Esophagus squamous epithelium (tissue), 5 donors: ENCODE results near the gene WDHD1. TPM values are rescaled to one million over a fixed set of nuclear protein-coding genes. Genes with fewer than 3 reads are reported as not detected.
"Not testable (repeated sequence)": the region's sequence is repeated elsewhere in the genome, so short reads cannot be mapped to it uniquely, and the experiment has no call there.

Experiments used
- DNase-seq: peaks from one replicate; lab custom pipeline; 2025; lab: John Stamatoyannopoulos, UW
- H3K27ac ChIP-seq, 4 donors: fragments of 200-600 bp; sonication (generic); one replicate each; pipeline ENCODE4 v1.5.1; 2016 to 2019; ENCODE audit warnings: mild to moderate bottlenecking in 1 of 4
- H3K27me3 ChIP-seq, 4 donors: fragments of 200-600 bp; sonication (generic); 1 replicate in 3 of 4; 2 replicates in 1 of 4; pipeline versions ENCODE4 v1.5.1 to v1.6.0; 2017 to 2021; ENCODE audit warnings: antibody characterized with exemption in 1 of 4
- H3K36me3 ChIP-seq, 3 donors: fragments of 200-600 bp; sonication (generic); one replicate each; pipeline ENCODE4 v1.5.1; 2016 to 2019
- H3K4me1 ChIP-seq, 3 donors: fragments of 200-600 bp; sonication (generic); one replicate each; pipeline ENCODE4 v1.5.1; 2017 to 2019
- H3K4me3 ChIP-seq, 4 donors: fragments of 200-600 bp; sonication (generic); 1 replicate in 3 of 4; 2 replicates in 1 of 4; pipeline ENCODE4 v1.5.1; 2016 to 2019; ENCODE audit warnings: mild to moderate bottlenecking in 2 of 4, moderate library complexity in 1 of 4
- H3K9me3 ChIP-seq, 3 donors: fragments of 200-600 bp; sonication (generic); one replicate each; pipeline ENCODE4 v1.5.1; 2016 to 2019
- CTCF ChIP-seq, 6 experiments: fragments of 450-650 bp in 4 of 6; fragments of 200-600 bp in 2 of 6; sonication (generic) in 2 of 6; IDR thresholded peaks; one replicate each; pipeline ENCODE4 v1.5.1; 2016 to 2019; ENCODE audit warnings: antibody characterized with exemption in 6 of 6, mild to moderate bottlenecking in 4 of 6, moderate library complexity in 4 of 6
- POLR2A ChIP-seq, 4 donors: fragments of 450-650 bp; IDR thresholded peaks; one replicate each; pipeline ENCODE4 v1.6.1; 2017; ENCODE audit warnings: antibody characterized with exemption in 4 of 4, mild to moderate bottlenecking in 4 of 4, moderate library complexity in 3 of 4
- WGBS, 2 donors: methylation state at CpG; one replicate each; pipeline ENCODE4 v1.1.5; 2018; 5-methylcytosine and 5-hydroxymethylcytosine counted together
- intact Hi-C: fragments of 100-400 bp; cut with DNase I; formaldehyde crosslinking; loops from one replicate; pipeline ENCODE4 v1.15.0; 2022
- total RNA-seq, 4 donors: library from RNA; depleted of rRNA; stranded (reverse); fragments of >200 nt; gene quantifications; one replicate each; pipeline ENCODE4 v1.1.0, GENCODE V29; 2016
- donor health status: DM: yes; HTN: yes; CAD: no.

WDHD1 gene
- total RNA-seq, 4 donors from 2014 or later = 0.80 to 7.0 (median 5.0) TPM

- no peak for TF ChIP-seq CTCF (IDR thresholded peaks at IDR 0.05)
- TF ChIP-seq POLR2A (IDR thresholded peaks at IDR 0.05) = no peak
- H3K27ac ChIP-seq = no peak overlapping the region
- intact Hi-C loops = no loop called here
- H3K4me1 ChIP-seq = no peaks in the 10 kb centered on the region
- H3K27me3 ChIP-seq = no peaks in the 10 kb centered on the region
- 92 to 97% methylated on average over 4 of the region's 4 CpGs for WGBS, 2 donors
- peaks cover 0 to 13% (median 0%) of the 10 kb centered on the region in 3 donors for H3K36me3 ChIP-seq
- H3K4me3 ChIP-seq = no peak overlapping the region
- DNase-seq = no peak
- no peaks in the 10 kb centered on the region for H3K9me3 ChIP-seq
Measured at GRCh38 chr14:54967496-54967895, 59.4 kb downstream of the WDHD1 start.

GRCh38 chr14:54955143-54955542 is 71.8 kb downstream of the WDHD1 start:
- Histone ChIP-seq H3K36me3 (peaks cover 0 to 19% (median 0%) of the 10 kb centered on the region in 3 donors), H3K27ac (no peak overlapping the region), H3K4me3 (no peak overlapping the region), H3K27me3 (no peaks in the 10 kb centered on the region), H3K4me1 (no peaks in the 10 kb centered on the region), H3K9me3 (no peaks in the 10 kb centered on the region)
- TF ChIP-seq CTCF (IDR thresholded peaks at IDR 0.05) = no peak
- TF ChIP-seq POLR2A (IDR thresholded peaks at IDR 0.05) = no peak
- intact Hi-C loops = no loop called here
- DNase-seq = no peak

- DNase-seq, H3K27me3 ChIP-seq, H3K9me3 ChIP-seq, H3K4me3 ChIP-seq, intact Hi-C loops, H3K27ac ChIP-seq, H3K4me1 ChIP-seq: not testable (repeated sequence)
- peaks cover 0 to 22% (median 0%) of the 10 kb centered on the region in 3 donors for H3K36me3 ChIP-seq
- whole genome bisulfite sequencing, 2 donors = 97% methylated on average over 3 of the region's 3 CpGs
Measured at GRCh38 chr14:54953609-54954008, 73.3 kb downstream of the WDHD1 start.

- peaks cover 0 to 27% (median 0%) of the 10 kb centered on the region in 3 donors for H3K36me3 ChIP-seq
- DNase-seq, H3K27me3 ChIP-seq, H3K9me3 ChIP-seq, H3K4me1 ChIP-seq, H3K27ac ChIP-seq, intact Hi-C loops, H3K4me3 ChIP-seq: not testable (repeated sequence)
- WGBS, 2 donors = 75 to 91% methylated on average over 1 of the region's 1 CpG
Measured at GRCh38 chr14:54952803-54953202, 74.1 kb downstream of the WDHD1 start.

- Histone ChIP-seq H3K27me3 (no peaks in the 10 kb centered on the region), H3K27ac (no peak overlapping the region), H3K36me3 (peaks cover 0 to 12% (median 0%) of the 10 kb centered on the region in 3 donors), H3K9me3 (no peaks in the 10 kb centered on the region), H3K4me1 (no peaks in the 10 kb centered on the region), H3K4me3 (no peak overlapping the region)
- TF ChIP-seq CTCF (IDR thresholded peaks at IDR 0.05) (no peak), POLR2A (IDR thresholded peaks at IDR 0.05) (no peak)
- WGBS, 2 donors = 68 to 87% methylated on average over 3 of the region's 3 CpGs
- intact Hi-C loops = no loop called here
- no peak for DNase-seq
Measured at GRCh38 chr14:54947230-54947629, 79.7 kb downstream of the WDHD1 start.

GRCh38 chr14:54946500-54946899 is 80.4 kb downstream of the WDHD1 start:
- intact Hi-C loops = no loop called here
- DNase-seq = no peak
- 94 to 100% methylated on average over 2 to 4 of the region's 4 CpGs for WGBS, 2 donors
- TF ChIP-seq CTCF (IDR thresholded peaks at IDR 0.05) (no peak), POLR2A (IDR thresholded peaks at IDR 0.05) (no peak)
- Histone ChIP-seq H3K9me3 (no peaks in the 10 kb centered on the region), H3K4me3 (no peak overlapping the region), H3K27ac (no peak overlapping the region), H3K27me3 (no peaks in the 10 kb centered on the region), H3K4me1 (no peaks in the 10 kb centered on the region), H3K36me3 (peaks cover 0 to 12% (median 0%) of the 10 kb centered on the region in 3 donors)
